Hepatocyte (in vitro differentiated cells): ENCODE results near the gene CMKLR1. TPM values are rescaled to one million over a fixed set of nuclear protein-coding genes. Genes with fewer than 3 reads are reported as not detected.

Experiments
- DNase-seq: peaks from one replicate; pipeline ENCODE4 v3.0.0-alpha.2; 2016; ENCODE audit warnings: low spot score
- H2AFZ ChIP-seq: fragments of 200-600 bp; sonication (generic); 2 replicates; pipeline ENCODE4 v1.6.0; 2016; ENCODE audit warnings: antibody characterized with exemption, mild to moderate bottlenecking
- H3K27ac ChIP-seq: fragments of 200-600 bp; sonication (generic); 2 replicates; pipeline ENCODE4 v1.5.1; 2016; ENCODE audit warnings: mild to moderate bottlenecking
- H3K27me3 ChIP-seq: fragments of 200-600 bp; sonication (generic); 2 replicates; pipeline ENCODE4 v1.6.1; 2016
- H3K36me3 ChIP-seq: fragments of 200-600 bp; sonication (generic); replicated peaks from 2 replicates; pipeline ENCODE4 v1.5.1; 2016; ENCODE audit warnings: low read depth; ENCODE audit not compliant: insufficient read depth
- H3K4me1 ChIP-seq: fragments of 200-600 bp; sonication (generic); 2 replicates; pipeline ENCODE4 v1.5.1; 2016; ENCODE audit warnings: mild to moderate bottlenecking, moderate library complexity; ENCODE audit not compliant: insufficient read depth
- H3K4me2 ChIP-seq: fragments of 200-600 bp; sonication (generic); 2 replicates; pipeline ENCODE4 v1.6.0; 2016
- H3K4me3 ChIP-seq: fragments of 200-600 bp; sonication (generic); 2 replicates; pipeline ENCODE4 v1.5.1; 2016; ENCODE audit warnings: mild to moderate bottlenecking
- H3K79me2 ChIP-seq: fragments of 200-600 bp; sonication (generic); 2 replicates; pipeline ENCODE4 v1.6.0; 2017; ENCODE audit warnings: mild to moderate bottlenecking
- H3K9me2 ChIP-seq: fragments of 200-600 bp; sonication (generic); replicated peaks from 2 replicates; pipeline ENCODE4 v1.6.0; 2017; ENCODE audit warnings: mild to moderate bottlenecking; ENCODE audit not compliant: insufficient read depth
- H3K9me3 ChIP-seq: fragments of 200-600 bp; sonication (generic); 2 replicates; pipeline ENCODE4 v1.5.1; 2016; ENCODE audit warnings: low read depth, mild to moderate bottlenecking
- H4K20me1 ChIP-seq: fragments of 200-600 bp; sonication (generic); 2 replicates; pipeline ENCODE4 v1.6.0; 2016; ENCODE audit warnings: mild to moderate bottlenecking; ENCODE audit not compliant: insufficient read depth, poor library complexity, severe bottlenecking
- EZH2 ChIP-seq: fragments of 200-600 bp; sonication (generic); IDR thresholded peaks from 2 replicates; pipeline ENCODE4 v1.6.1; 2016; ENCODE audit warnings: antibody characterized with exemption, mild to moderate bottlenecking, borderline replicate concordance
- EZH2phosphoT487 ChIP-seq: fragments of 200-600 bp; sonication (generic); IDR thresholded peaks from one replicate; pipeline ENCODE4 v1.6.1; 2018; ENCODE audit warnings: antibody characterized with exemption, mild to moderate bottlenecking, low read depth, moderate library complexity; ENCODE audit not compliant: unreplicated experiment, severe bottlenecking
- WGBS: methylation state at CpG from one replicate; pipeline ENCODE4 v1.1.6; 2016; ENCODE audit warnings: low lambda C conversion rate; ENCODE audit errors: missing lambda C conversion rate; 5-methylcytosine and 5-hydroxymethylcytosine counted together
- polyA plus RNA-seq: library from polyadenylated mRNA; unstranded; fragments of >200 nt; fragmentation: Nextera tagmentation; extraction: Ambion mirVana; gene quantifications from 2 replicates; pipeline ENCODE4 v1.2.1, GENCODE V29; 2016
- total RNA-seq: library from RNA; depleted of rRNA; stranded (reverse); fragments of >200 nt; gene quantifications from 2 replicates; pipeline ENCODE4 v1.2.3, GENCODE V29; 2014
- TF ChIP-seq, protein P1 (sequence below): fragments of 200-600 bp; sonication (generic); IDR thresholded peaks from 2 replicates; pipeline ENCODE4 v1.5.1; 2016; ENCODE audit warnings: antibody characterized with exemption, mild to moderate bottlenecking; ENCODE audit not compliant: poor library complexity

The CMKLR1 gene
- total and polyA plus RNA-seq, 2 experiments from 2014 or later = 2.2 to 3.1 TPM

DNA sequence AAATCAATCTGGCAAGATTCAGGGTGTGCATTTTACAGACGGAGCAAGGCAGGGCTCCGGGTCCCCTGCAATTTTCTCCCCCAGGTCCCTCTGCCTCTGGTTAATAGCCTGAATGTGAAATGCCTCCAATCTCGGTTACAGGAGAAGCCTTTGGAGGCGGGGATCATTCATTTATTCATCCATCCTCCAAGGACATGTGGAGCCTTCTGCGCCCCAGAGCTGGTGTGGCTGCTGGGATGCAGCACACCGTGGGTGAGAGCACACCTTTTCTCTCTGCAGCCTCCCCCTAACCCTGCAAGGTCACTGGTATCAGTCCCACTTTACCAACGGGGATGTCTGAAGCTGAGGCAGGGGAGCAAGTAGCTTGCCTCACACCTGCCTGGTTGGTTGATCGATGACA, 35.4 kb downstream of the CMKLR1 start:
- no peaks in the 10 kb centered on the region for H3K27me3 ChIP-seq
- no peak overlapping the region for H2AFZ ChIP-seq
- H3K9me3 ChIP-seq = no peaks in the 10 kb centered on the region
- peaks cover 39% of the 10 kb centered on the region for H3K4me1 ChIP-seq
- H3K27ac ChIP-seq = peak overlapping the region; percentile 5
- TF ChIP-seq, protein P1, sequence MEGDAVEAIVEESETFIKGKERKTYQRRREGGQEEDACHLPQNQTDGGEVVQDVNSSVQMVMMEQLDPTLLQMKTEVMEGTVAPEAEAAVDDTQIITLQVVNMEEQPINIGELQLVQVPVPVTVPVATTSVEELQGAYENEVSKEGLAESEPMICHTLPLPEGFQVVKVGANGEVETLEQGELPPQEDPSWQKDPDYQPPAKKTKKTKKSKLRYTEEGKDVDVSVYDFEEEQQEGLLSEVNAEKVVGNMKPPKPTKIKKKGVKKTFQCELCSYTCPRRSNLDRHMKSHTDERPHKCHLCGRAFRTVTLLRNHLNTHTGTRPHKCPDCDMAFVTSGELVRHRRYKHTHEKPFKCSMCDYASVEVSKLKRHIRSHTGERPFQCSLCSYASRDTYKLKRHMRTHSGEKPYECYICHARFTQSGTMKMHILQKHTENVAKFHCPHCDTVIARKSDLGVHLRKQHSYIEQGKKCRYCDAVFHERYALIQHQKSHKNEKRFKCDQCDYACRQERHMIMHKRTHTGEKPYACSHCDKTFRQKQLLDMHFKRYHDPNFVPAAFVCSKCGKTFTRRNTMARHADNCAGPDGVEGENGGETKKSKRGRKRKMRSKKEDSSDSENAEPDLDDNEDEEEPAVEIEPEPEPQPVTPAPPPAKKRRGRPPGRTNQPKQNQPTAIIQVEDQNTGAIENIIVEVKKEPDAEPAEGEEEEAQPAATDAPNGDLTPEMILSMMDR = no peak
- TF ChIP-seq EZH2 (no peak), EZH2phosphoT487 (no peak)
- no peaks in the 10 kb centered on the region for H4K20me1 ChIP-seq
- H3K79me2 ChIP-seq = no peaks in the 10 kb centered on the region
- no peak overlapping the region for H3K4me2 ChIP-seq
- no peaks in the 10 kb centered on the region for H3K36me3 ChIP-seq
- H3K4me3 ChIP-seq = no peak overlapping the region
- no peaks in the 10 kb centered on the region for H3K9me2 ChIP-seq
- DNase-seq = no peak
- WGBS = 84% methylated on average over 8 of the region's 8 CpGs

DNA sequence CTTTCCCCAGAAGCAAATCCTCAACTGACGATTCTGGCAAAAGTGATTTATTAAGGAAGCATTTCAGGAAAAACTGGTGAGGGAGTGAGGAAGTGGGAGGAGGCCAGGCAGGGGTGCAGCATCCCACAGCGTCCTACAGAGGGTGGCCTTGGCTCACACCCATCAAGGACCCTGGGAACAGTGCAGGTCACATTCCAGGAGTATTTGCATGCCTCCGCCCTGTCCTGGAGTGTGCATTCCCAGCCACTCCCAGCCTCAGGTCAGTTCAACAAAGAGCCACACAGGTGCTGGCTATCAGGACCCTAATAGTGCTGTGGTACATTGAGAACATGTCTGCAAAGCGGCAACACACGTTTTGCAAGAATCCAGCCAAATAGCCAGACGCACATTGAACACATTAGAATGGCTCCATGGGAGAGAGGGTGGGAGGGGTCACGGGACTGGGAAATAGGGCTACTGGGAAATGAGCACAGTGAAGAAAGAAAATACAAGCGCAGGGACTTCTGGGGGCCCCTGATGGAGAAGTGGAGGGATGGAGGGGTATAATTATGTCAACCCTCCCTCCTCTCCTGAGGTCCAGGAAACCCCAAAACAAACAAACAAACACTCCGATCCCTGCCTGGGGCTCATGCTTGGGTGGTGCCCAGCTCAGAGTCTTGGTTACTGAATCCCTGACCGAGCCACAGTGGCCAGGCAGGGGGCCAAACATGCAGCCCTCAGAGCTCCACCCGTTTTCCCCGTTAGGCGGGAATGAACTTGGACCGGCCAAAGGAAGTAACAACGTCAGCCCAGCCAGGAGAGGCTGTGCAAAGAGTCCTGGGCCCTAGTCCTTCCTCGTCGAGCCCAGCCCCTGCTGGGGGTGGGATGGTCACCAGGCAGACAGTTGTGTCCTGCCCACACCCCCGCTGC, 36.5 kb downstream of the CMKLR1 start:
- H3K27ac ChIP-seq = peak overlapping the region; percentile 38
- H3K9me2 ChIP-seq = no peaks in the 10 kb centered on the region
- no peak for TF ChIP-seq EZH2phosphoT487
- TF ChIP-seq, protein P1 = peak; percentile 30
- TF ChIP-seq EZH2 = no peak
- no peaks in the 10 kb centered on the region for H3K27me3 ChIP-seq
- H4K20me1 ChIP-seq = no peaks in the 10 kb centered on the region
- H2AFZ ChIP-seq = no peak overlapping the region
- no peak overlapping the region for H3K4me3 ChIP-seq
- WGBS = 41% methylated on average over 18 of the region's 18 CpGs
- H3K4me1 ChIP-seq = peaks cover 39% of the 10 kb centered on the region
- H3K79me2 ChIP-seq = no peaks in the 10 kb centered on the region
- no peaks in the 10 kb centered on the region for H3K9me3 ChIP-seq
- peak; percentile 66 for DNase-seq
- H3K36me3 ChIP-seq = no peaks in the 10 kb centered on the region
- peak overlapping the region; percentile 27 for H3K4me2 ChIP-seq

DNA sequence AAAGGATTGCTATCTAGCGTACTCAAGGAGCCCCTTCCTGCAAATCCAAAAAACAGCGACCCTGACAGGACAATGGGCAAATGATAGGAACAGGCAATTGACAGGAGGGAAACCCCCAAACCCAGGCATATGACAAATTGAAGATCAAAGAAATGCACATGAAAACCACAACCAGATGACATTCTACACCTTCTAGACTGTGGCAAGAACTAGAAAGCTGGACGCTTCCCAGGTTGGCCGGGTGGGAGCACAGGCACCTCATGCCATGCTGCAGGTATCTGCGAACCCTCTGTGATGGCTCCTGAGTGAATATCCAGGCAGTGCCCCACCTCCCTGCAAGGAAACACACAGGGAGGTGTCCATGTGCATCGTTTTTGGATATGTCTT, 37.1 kb downstream of the CMKLR1 start:
- H3K79me2 ChIP-seq = no peaks in the 10 kb centered on the region
- peak overlapping the region; percentile 38 for H3K27ac ChIP-seq
- H4K20me1 ChIP-seq = no peaks in the 10 kb centered on the region
- H3K4me1 ChIP-seq = peaks cover 39% of the 10 kb centered on the region
- TF ChIP-seq EZH2phosphoT487 = no peak
- TF ChIP-seq, protein P1 = no peak
- no peak for TF ChIP-seq EZH2
- no peak overlapping the region for H3K4me2 ChIP-seq
- no peaks in the 10 kb centered on the region for H3K9me2 ChIP-seq
- no peak for DNase-seq
- no peak overlapping the region for H3K4me3 ChIP-seq
- no peaks in the 10 kb centered on the region for H3K36me3 ChIP-seq
- H3K9me3 ChIP-seq = no peaks in the 10 kb centered on the region
- WGBS = 86% methylated on average over 6 of the region's 6 CpGs
- H3K27me3 ChIP-seq = no peaks in the 10 kb centered on the region
- H2AFZ ChIP-seq = no peak overlapping the region
